Stomach (tissue), 9 donors: ENCODE measurements around the gene LRRC28. TPM values are rescaled to one million over a fixed set of nuclear protein-coding genes. Genes with fewer than 3 reads are reported as not detected.

Source experiments
- DNase-seq, 2 donors: peaks; one replicate each; pipeline versions ENCODE4 v3.0.0 to v3.0.0-alpha.2; 2013 to 2019
- H3K27ac ChIP-seq, 5 donors: fragments of 200-600 bp in 4 of 5; sonication (generic) in 4 of 5; one replicate each; pipeline ENCODE4 v1.5.1; 2013 to 2019; ENCODE audit warnings: mild to moderate bottlenecking in 1 of 5, moderate library complexity in 1 of 5
- H3K27me3 ChIP-seq, 3 donors: fragments of 200-600 bp; sonication (generic); one replicate each; pipeline ENCODE4 v1.5.1; 2017 to 2019; ENCODE audit warnings: mixed run types in 1 of 3
- H3K36me3 ChIP-seq, 4 donors: fragments of 200-600 bp; sonication (generic); 1 replicate in 3 of 4; 2 replicates in 1 of 4; pipeline ENCODE4 v1.5.1; 2016 to 2019
- H3K4me1 ChIP-seq, 4 donors: fragments of 200-600 bp; sonication (generic); one replicate each; pipeline ENCODE4 v1.5.1; 2016 to 2019
- H3K4me3 ChIP-seq, 4 donors: fragments of 200-600 bp; sonication (generic) in 3 of 4; one replicate each; pipeline ENCODE4 v1.5.1; 2016 to 2019; ENCODE audit warnings: mild to moderate bottlenecking in 1 of 4
- H3K9me3 ChIP-seq, 4 donors: fragments of 200-600 bp; sonication (generic); one replicate each; pipeline ENCODE4 v1.5.1; 2016 to 2019
- EP300 ChIP-seq: sonication (generic); formaldehyde crosslinking; IDR thresholded peaks from one replicate; pipeline ENCODE4 v1.6.1; 2017; ENCODE audit warnings: antibody characterized with exemption
- POLR2A ChIP-seq, 4 donors: fragments of 450-650 bp; IDR thresholded peaks; one replicate each; pipeline ENCODE4 v1.6.1; 2016; ENCODE audit warnings: antibody characterized with exemption in 4 of 4, control low read depth in 2 of 4, mild to moderate bottlenecking in 1 of 4, moderate library complexity in 1 of 4
- POLR2AphosphoS5 ChIP-seq, 3 donors: sonication (generic); formaldehyde crosslinking; IDR thresholded peaks; one replicate each; pipeline ENCODE4 v1.6.1; 2016; ENCODE audit warnings: antibody characterized with exemption in 3 of 3
- WGBS, 5 donors: extraction: QIAGEN DNeasy Blood & Tissue Kit in 3 of 5; methylation state at CpG; one replicate each; pipeline versions ENCODE4 v1.1.5 to v1.1.7; 2013 to 2018; 5-methylcytosine and 5-hydroxymethylcytosine counted together
- intact Hi-C: fragments of 100-400 bp; cut with DNase I; formaldehyde crosslinking; loops from one replicate; pipeline ENCODE4 v1.15.1; 2023; ENCODE audit warnings: low total_unique reads
- polyA plus RNA-seq, 3 donors: library from polyadenylated mRNA; stranded (reverse); fragments of 200-250 nt; gene quantifications; one replicate each; pipeline ENCODE4 v1.2.3, GENCODE V29; 2013
- total RNA-seq, 5 donors: library from RNA; depleted of rRNA; stranded (reverse); fragments of >200 nt; gene quantifications; one replicate each; pipeline versions ENCODE4 v1.1.0 to v1.2.3, GENCODE V29; 2014 to 2016
- TF ChIP-seq, protein P1 (sequence below), 7 experiments: fragments of 450-650 bp in 4 of 7; fragments of 200-600 bp in 3 of 7; sonication (generic) in 3 of 7; IDR thresholded peaks; one replicate each; pipeline ENCODE4 v1.5.1; 2016 to 2019; ENCODE audit warnings: antibody characterized with exemption in 7 of 7, control low read depth in 2 of 7, mild to moderate bottlenecking in 1 of 7
- donor health status: healthy with polysubstance abuse.
- donor health status: Bipolar disorder and iron deficiency.
- donor health status: healthy.

Gene LRRC28
- total and polyA plus RNA-seq, 8 donors = 9.6 to 82.6 (median 26.2) TPM

DNA sequence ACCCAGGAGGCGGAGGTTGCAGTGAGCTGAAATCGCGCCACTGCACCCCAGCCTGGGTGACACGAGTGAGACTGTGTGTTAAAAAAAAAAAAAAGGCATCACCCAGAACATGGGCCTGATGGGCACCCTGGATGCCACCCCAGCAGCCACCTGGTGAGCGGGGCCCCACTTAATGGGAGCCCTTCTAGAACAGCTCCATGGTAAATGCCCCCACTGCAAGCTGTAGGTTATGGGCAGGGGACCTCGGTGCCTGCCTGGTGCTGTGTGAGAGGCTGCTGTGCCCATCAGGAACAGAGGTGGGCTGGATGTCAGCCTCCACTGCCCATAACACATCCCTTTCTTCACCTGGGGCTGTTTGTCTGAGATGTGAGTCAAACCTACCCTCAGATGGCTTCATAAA, 158.3 kb downstream of the LRRC28 start:
- DNase-seq = no peak
- peak overlapping the region in 2 of 5 donors; percentile 55 to 61 for H3K27ac ChIP-seq
- H3K4me1 ChIP-seq = peaks cover 16 to 20% (median 18%) of the 10 kb centered on the region in 4 donors
- WGBS, 5 donors = 91 to 97% (median 93%) methylated on average over 6 of the region's 6 CpGs
- TF ChIP-seq EP300 (no peak), POLR2A (IDR thresholded peaks at IDR 0.05) (no peak), POLR2AphosphoS5 (IDR thresholded peaks at IDR 0.05) (no peak)
- TF ChIP-seq, protein P1, sequence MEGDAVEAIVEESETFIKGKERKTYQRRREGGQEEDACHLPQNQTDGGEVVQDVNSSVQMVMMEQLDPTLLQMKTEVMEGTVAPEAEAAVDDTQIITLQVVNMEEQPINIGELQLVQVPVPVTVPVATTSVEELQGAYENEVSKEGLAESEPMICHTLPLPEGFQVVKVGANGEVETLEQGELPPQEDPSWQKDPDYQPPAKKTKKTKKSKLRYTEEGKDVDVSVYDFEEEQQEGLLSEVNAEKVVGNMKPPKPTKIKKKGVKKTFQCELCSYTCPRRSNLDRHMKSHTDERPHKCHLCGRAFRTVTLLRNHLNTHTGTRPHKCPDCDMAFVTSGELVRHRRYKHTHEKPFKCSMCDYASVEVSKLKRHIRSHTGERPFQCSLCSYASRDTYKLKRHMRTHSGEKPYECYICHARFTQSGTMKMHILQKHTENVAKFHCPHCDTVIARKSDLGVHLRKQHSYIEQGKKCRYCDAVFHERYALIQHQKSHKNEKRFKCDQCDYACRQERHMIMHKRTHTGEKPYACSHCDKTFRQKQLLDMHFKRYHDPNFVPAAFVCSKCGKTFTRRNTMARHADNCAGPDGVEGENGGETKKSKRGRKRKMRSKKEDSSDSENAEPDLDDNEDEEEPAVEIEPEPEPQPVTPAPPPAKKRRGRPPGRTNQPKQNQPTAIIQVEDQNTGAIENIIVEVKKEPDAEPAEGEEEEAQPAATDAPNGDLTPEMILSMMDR (IDR thresholded peaks at IDR 0.05) = no peak
- H3K27me3 ChIP-seq = no peaks in the 10 kb centered on the region
- intact Hi-C loops = no loop called here
- H3K36me3 ChIP-seq = no peaks in the 10 kb centered on the region
- no peak overlapping the region for H3K4me3 ChIP-seq
- H3K9me3 ChIP-seq = no peaks in the 10 kb centered on the region

DNA sequence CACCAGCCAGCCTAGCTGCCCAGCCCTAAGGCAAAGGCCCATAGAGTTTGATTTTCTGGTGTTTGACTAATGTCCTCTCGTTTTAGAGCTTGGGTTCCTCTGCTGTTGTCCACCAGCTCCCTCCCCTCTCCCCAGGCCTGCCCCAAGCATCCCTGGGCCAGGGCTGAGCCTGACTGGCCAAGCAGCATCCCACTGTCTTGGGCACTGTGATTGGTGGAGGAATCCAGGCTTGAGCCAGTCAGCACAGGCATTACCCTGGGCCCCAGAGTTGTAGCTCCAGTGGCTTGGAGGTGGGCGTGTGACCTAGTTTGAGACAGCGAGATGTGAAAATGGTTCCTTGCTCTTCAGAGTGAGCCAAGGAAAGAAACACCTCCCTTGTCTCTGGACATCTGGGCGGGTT, 159.2 kb downstream of the LRRC28 start:
- peaks cover 16 to 20% (median 18%) of the 10 kb centered on the region in 4 donors for H3K4me1 ChIP-seq
- H3K9me3 ChIP-seq = no peaks in the 10 kb centered on the region
- H3K27ac ChIP-seq = no peak overlapping the region
- no peak overlapping the region for H3K4me3 ChIP-seq
- 78 to 93% (median 89%) methylated on average over 4 of the region's 4 CpGs for WGBS, 5 donors
- no peaks in the 10 kb centered on the region for H3K36me3 ChIP-seq
- TF ChIP-seq POLR2A (IDR thresholded peaks at IDR 0.05) (no peak), EP300 (no peak), POLR2AphosphoS5 (IDR thresholded peaks at IDR 0.05) (no peak)
- TF ChIP-seq, protein P1 (IDR thresholded peaks at IDR 0.05) = no peak
- no peaks in the 10 kb centered on the region for H3K27me3 ChIP-seq
- no peak for DNase-seq
- intact Hi-C loops = no loop called here

DNA sequence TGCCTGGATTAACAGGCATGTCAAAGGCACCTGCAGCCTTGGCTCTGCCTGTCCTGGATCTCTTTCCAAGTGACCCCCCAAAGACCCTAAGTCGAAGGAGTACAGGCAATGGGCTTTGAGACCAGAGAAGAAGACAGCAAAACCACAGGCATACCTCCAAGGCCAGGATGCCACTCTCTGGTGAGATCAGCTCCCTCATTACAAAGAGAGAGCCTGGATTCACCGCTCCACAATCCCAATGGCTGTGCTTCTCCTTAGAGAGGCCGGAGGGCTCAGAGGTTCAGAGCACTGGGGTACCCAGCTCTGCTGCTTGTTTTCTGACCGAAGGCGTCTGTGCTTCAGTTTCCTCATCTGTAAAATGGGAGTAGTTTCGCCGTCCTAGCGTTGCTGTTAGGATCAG, 160.0 kb downstream of the LRRC28 start:
- no peak for DNase-seq
- Histone ChIP-seq H3K36me3 (no peaks in the 10 kb centered on the region), H3K27ac (no peak overlapping the region), H3K9me3 (no peaks in the 10 kb centered on the region), H3K4me3 (no peak overlapping the region), H3K27me3 (no peaks in the 10 kb centered on the region), H3K4me1 (peaks cover 16 to 20% (median 18%) of the 10 kb centered on the region in 4 donors)
- TF ChIP-seq EP300 (no peak), POLR2AphosphoS5 (IDR thresholded peaks at IDR 0.05) (no peak), POLR2A (IDR thresholded peaks at IDR 0.05) (no peak)
- TF ChIP-seq, protein P1 (IDR thresholded peaks at IDR 0.05) = no peak
- 83 to 96% (median 96%) methylated on average over 8 of the region's 8 CpGs for WGBS, 5 donors
- intact Hi-C loops = no loop called here

DNA sequence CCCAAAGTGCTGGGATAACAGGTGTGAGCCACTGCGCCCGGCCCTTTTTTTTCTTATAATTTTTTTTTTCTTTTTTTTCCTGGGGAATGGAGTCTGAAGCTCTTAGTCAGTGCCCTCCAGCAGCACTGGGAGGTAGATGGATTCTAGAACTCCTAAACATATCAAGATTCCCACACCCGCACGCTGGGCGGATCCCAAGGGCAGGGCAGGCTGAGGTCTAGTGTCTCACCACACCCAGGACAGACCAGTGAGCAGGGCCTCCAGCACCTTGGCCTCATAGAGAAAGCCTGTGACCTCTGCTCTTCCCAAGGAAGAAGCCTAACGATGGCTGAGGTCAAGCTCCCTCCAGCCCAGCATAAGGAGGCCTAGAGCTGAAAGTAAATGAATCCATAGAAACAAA, 160.8 kb downstream of the LRRC28 start:
- Histone ChIP-seq H3K4me3 (no peak overlapping the region), H3K27ac (no peak overlapping the region), H3K9me3 (no peaks in the 10 kb centered on the region), H3K36me3 (no peaks in the 10 kb centered on the region), H3K27me3 (no peaks in the 10 kb centered on the region), H3K4me1 (peaks cover 16 to 20% (median 18%) of the 10 kb centered on the region in 4 donors)
- WGBS, 5 donors = 90 to 99% (median 96%) methylated on average over 5 to 6 of the region's 6 CpGs
- no peak for DNase-seq
- TF ChIP-seq EP300 (no peak), POLR2A (IDR thresholded peaks at IDR 0.05) (no peak), POLR2AphosphoS5 (IDR thresholded peaks at IDR 0.05) (no peak)
- TF ChIP-seq, protein P1 (IDR thresholded peaks at IDR 0.05) = no peak
- intact Hi-C loops = no loop called here
